GM13976 (cell line): ENCODE data around the gene ZDHHC22.

ENCODE experiments used
- DNase-seq: peaks from one replicate; pipeline ENCODE4 v3.0.0; 2012; ENCODE audit warnings: low spot score
- in situ Hi-C: fragments of 300-500 bp; cut with MboI; formaldehyde crosslinking; loops from one replicate; pipeline ENCODE4 v1.12.0; 2022; ENCODE audit warnings: low sequenced_read_pairs, mixed read lengths, inconsistent platforms; ENCODE audit not compliant: unreplicated experiment
- TF ChIP-seq, protein P1 (sequence below): IDR thresholded peaks from 2 replicates; pipeline ENCODE4 v1.5.1; 2012; ENCODE audit warnings: borderline replicate concordance, mild to moderate bottlenecking; ENCODE audit not compliant: insufficient read depth; ENCODE audit errors: extremely low read depth, missing control alignments, control extremely low read depth

ZDHHC22 gene

DNA sequence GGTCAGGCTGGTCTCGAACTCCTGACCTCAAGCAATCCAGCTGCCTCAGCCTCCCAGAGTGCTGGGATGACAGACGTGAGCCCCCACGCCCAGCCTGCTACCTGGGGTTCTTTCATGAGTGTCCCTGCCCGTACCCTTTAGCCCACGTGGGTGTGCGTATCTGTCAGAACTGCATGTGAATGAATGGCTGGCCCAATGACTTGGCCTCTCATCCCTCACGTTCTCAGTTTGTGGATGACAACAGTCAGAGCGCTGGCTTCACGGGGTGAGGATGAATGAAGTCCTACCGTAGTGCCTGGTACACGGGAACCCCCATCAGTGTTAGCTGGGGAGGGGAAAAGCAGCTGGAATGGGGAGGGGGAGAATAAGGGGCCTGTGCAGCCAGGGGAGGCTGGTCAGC, 16.1 kb upstream of the ZDHHC22 start:
- no peak for DNase-seq

DNA sequence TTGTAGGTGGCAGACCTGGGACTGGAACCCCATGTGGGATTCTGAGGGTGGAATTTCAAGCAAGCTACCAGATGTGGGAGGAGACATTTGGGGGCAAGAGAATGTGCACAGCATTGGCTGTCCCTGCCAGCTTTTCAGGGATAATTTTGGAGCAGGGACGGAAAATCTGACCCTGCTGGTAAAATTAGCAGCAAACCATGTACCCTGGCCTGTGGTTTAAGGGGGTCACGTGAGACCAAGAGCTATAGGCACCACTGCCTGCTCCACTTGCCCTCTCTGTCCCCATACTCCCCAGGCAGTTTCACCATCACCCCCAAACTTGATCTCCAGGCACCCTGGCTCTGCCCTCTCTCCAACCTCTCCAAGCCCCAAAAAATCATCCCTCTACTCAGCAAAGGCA, 13.5 kb upstream of the ZDHHC22 start:
- TF ChIP-seq, protein P1, sequence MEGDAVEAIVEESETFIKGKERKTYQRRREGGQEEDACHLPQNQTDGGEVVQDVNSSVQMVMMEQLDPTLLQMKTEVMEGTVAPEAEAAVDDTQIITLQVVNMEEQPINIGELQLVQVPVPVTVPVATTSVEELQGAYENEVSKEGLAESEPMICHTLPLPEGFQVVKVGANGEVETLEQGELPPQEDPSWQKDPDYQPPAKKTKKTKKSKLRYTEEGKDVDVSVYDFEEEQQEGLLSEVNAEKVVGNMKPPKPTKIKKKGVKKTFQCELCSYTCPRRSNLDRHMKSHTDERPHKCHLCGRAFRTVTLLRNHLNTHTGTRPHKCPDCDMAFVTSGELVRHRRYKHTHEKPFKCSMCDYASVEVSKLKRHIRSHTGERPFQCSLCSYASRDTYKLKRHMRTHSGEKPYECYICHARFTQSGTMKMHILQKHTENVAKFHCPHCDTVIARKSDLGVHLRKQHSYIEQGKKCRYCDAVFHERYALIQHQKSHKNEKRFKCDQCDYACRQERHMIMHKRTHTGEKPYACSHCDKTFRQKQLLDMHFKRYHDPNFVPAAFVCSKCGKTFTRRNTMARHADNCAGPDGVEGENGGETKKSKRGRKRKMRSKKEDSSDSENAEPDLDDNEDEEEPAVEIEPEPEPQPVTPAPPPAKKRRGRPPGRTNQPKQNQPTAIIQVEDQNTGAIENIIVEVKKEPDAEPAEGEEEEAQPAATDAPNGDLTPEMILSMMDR: no peak
- in situ Hi-C loops: no loop called here
- DNase-seq: no peak

More for the DNA sequence above, 16.1 kb upstream of the ZDHHC22 start:
- TF ChIP-seq, protein P1: no peak
- in situ Hi-C loops: no loop called here

DNA sequence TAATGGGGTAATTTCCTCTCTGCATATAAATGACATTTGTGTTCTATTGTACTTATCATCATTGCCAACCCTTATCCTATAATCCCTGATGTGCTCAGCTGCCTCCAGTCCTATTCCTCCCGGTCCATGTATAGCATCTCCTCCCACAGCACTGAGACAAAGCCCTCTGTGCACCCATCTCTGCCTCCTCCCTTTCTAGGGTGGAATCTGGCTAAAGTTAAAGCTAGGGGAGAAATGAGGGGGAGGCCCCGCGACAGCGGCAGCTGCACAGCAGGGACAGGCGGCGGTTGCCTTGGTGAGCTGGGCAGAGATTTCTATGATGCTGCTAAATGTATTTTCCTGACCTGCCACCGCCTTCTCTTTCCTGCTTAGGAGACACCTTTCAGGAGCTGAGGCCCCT, 12.8 kb upstream of the ZDHHC22 start:
- no peak for DNase-seq
- TF ChIP-seq, protein P1: no peak
- in situ Hi-C loops: no loop called here

DNA sequence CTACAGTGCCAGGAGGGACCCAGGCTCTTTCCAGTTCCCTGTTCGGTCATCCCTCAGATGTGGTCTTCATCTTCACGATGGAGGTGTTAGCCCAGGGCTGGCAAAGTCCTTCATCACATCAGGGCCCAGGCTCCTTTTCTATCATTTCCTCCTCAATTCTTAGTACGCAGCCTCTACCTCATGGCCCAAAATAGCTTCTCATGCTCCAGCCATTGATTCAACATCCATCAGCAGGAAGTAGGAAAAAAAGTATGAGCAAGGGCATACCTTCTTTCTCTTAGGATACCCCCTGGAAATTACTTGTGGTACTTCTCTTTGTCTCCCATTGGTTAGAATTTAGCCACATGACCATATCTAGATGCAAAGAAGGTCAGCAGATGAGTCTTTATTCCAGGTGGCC, 12.2 kb upstream of the ZDHHC22 start:
- TF ChIP-seq, protein P1: no peak
- DNase-seq: no peak
- in situ Hi-C loops: no loop called here

DNA sequence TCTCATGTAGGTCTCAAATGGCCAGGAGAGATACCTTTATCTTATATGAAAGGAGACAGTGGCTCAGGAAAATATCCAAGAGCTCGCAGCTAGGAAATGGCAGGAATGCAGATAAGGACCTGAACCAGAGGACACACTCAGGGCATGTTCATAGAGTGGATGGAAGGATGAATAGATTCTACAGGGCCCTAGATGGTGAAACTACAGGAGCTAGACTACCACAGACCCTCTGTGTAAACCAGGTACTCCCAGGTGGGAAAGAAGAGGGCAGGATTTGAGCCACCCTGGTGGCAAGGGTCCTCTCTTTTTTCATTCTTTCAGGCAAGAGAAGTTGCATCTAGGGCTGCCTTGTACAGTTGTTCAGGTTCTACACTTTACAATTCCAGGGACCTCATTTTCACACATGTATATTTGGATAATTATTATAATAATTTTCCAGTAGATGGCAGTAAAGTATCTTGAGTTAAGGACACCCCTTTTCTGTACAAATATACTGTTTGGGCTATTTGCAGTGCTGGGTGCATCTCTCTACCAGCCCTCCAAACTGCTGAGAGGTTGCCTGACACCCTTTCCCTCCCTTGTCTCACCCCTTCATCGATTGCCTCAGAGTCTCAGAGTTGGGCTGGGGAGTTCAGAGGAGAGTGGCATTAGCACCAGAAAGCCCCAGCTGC, 10.5 kb upstream of the ZDHHC22 start:
- in situ Hi-C loops: no loop called here
- peak; percentile 72 for DNase-seq
- TF ChIP-seq, protein P1: no peak

DNA sequence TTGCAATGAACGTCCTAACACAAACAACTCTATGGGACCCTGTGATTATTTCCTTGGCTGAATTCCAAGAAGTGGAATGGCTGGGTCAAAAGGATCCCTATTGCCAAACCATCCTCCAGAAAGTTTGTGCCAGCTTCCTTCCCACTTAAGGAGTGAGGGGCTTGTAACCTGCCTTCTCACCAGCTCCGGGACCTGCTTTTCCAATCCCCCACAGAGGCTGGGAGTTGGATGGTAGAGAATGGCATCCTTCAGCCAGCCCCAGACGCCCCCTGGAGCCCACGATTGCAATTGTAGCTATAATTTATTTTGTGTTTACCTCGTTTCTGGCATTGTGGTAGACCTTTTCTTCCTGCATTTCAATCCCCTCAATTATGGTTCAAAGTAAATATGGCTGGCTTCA, 9.7 kb upstream of the ZDHHC22 start:
- in situ Hi-C loops: no loop called here
- TF ChIP-seq, protein P1: peak; percentile 15
- peak; percentile 44 for DNase-seq
